NK-92 (cell line): ENCODE results near the gene PAX5.
"Not testable (repeated sequence)": the region's sequence is repeated elsewhere in the genome, so short reads cannot be mapped to it uniquely, and the experiment has no call there.

Experiments
- DNase-seq: peaks from one replicate; lab custom pipeline; 2025; ENCODE audit not compliant: unreplicated experiment; lab: John Stamatoyannopoulos, UW

The PAX5 gene

DNA sequence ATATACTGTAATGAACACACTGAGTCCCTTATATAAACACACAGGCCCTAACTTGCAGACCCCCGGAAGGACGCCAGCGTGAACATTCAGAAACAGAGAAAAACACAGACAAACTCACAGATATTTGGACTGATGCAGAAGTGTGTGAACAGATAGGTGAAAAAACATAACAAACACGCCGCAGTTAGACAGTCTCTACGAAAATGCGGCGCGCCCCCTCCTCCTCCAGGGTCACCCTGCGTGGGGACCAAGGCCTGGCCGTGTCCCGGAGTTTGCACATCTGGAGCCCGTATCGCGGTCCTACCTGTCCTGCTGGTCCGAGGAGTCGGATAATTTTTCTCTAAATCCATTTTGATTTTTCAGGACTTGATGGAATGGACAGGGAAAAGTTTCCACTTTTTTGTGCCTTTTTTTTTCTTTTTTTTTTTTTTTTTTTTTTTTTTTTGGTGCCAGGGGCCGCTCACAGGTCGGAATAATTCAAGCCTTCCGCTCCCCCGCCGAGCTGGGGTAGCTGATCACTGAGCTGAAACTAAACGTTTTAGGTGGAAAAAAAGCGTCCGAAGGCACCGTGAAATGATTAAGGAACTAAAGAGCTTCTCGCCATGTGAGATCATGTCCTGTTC is at the start of gene PAX5:
Gene PAX5, minus strand, starts transcription at position 587 of the 623 bp plus-strand sequence. Its CDS starts 237 bp downstream, at position 350.
- no peak for DNase-seq

GRCh38 chr9:37083654-37084053 is 49.6 kb upstream of the PAX5 start:
- DNase-seq = no peak

- DNase-seq = no peak
Measured at GRCh38 chr9:37082214-37082765, 48.2 kb upstream of the PAX5 start.

DNA sequence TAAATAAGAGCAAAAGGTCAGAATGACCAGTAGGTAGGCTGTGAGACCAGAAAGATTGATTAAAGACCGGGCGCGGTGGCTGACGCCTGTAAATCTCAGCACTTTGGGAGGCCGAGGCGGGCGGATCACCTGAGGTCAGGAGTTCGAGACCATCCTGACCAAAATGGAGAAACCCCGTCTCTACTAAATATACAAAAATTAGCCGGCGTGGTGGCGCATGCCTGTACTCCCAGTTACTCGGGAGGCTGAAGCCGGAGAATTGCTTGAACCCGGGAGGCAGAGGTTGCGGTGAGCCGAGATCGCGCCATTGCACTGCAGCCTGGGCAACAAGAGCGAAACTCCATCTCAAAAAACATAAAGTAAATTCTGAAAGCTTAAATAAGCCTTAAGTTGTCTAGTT is 47.4 kb upstream of the PAX5 start:
- not testable (repeated sequence) for DNase-seq

DNA sequence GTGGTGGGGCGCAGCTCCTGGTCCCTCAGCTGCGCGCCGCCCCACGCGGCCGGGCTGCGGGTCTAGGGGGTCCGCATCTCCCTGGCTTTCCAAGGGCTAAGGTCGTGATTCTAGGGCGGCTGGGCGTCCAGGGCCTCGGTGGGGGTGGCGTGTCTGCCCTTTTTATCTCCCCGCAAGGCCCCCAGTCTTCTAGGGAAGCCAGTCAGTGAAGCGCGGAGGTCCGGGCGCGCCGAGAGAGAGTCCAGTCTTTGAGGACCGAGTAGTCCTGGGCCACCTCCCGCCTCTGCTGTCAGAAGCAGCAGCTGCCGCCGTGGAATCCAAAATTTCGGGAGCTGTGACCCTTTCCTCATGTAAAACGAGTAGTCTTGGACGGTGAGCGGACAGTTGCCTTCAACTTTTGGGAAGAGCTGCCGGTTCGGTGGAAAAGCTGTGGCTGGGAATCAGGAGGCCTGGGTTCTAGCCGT is 46.1 kb upstream of the PAX5 start:
- not testable (repeated sequence) for DNase-seq

DNA sequence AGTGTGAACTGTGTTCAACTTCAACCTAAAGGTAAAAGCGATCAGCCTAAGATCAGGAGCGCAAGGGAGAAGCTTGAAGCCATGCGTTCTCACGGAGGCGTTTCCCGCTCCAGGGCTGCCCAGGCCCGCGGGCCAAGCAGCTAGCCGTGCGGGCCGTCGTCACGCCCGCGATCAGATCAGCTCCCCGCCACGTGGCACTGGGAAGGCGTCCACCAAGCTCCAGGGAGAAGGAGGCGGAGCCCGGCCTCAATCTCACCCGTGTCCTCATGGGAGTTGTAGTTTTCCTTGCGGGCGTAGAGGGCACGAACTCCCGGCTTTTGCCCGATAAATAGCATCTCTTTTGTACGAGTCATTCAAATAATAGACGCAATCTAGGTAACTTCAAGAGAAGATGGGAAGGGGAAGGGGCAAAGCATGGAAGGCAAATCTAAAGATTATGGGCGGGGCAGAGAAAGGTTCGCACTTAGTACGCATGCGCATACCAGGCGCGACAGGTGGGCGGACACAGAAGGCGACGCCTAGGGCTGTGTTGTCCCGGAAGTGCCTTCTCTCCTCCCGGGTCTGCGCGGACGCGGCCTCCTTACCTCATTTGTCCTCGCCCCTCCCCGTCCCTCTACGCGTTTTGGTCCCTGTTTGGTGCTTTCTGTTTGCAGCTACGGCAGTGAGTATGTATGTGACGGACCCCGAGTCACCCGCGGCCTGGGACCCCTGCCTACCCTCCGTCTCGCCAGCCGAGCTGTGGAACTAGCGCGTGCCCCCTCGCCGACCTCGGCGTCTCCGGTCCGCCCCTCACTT is 45.5 kb upstream of the PAX5 start:
- DNase-seq = peak; percentile 57

GRCh38 chr9:37074790-37075189 is 40.7 kb upstream of the PAX5 start:
- not testable (repeated sequence) for DNase-seq

- DNase-seq = no peak
Measured at GRCh38 chr9:37066139-37066725, 32.2 kb upstream of the PAX5 start.

DNA sequence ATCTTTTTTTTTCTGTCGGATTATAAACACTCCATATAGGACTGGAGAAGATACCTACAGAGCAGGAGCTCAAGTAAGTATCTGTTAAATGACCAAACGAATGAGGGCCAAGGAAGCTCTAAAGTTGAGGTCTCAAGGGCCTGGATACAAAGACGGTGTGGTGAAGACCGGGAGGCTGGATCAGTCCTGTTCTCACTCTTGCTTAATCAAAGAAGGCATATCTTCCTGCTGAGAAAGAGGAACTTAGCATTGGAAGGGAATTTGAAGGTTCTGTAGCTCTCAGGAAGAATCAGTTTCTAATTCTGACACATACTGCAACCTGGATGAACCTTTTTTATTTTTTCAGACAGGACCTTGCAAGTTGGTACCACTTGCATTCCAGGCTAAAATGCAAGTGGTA is 28.3 kb upstream of the PAX5 start:
- DNase-seq = no peak

- DNase-seq = no peak
Measured at GRCh38 chr9:37061768-37062167, 27.7 kb upstream of the PAX5 start.

DNA sequence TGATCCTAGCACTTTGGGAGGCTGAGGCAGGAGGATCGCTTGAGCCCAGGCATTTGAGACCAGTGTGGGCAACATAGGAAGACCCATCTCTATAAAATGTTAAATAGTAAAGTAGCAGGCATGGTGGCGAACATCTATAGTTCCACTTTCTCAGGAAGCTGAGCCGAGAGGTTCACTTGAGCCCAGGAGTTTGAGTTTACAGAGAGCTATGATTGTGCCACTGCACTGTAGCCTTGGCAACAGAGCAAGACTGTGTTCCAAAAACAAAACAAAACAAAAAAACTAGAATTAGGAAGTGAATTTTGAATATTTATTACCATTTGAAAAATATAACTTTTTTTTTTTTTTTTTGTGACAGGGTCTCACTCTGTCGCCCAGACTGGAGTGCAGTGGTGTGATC is 26.8 kb upstream of the PAX5 start:
- no peak for DNase-seq

- no peak for DNase-seq
Measured at GRCh38 chr9:37056046-37056920, 22.2 kb upstream of the PAX5 start.

DNA sequence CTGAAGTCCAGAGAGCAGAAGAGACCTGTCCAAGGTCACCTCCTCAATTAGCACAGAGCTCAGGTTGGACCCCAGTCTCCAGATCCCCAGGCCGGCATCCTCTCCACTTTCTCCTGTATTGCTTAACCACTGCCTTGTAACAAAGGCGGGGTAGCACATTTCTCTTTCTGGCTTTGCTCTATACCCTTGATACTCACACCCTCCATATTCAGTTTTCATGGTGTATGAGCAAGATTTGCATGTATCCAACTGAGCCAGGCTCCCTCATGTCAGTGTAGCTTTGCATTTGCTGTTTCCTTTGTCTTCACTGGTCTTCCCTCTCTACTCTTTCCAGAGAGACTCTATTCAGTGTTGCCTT is 20.3 kb upstream of the PAX5 start:
- DNase-seq = not testable (repeated sequence)

DNA sequence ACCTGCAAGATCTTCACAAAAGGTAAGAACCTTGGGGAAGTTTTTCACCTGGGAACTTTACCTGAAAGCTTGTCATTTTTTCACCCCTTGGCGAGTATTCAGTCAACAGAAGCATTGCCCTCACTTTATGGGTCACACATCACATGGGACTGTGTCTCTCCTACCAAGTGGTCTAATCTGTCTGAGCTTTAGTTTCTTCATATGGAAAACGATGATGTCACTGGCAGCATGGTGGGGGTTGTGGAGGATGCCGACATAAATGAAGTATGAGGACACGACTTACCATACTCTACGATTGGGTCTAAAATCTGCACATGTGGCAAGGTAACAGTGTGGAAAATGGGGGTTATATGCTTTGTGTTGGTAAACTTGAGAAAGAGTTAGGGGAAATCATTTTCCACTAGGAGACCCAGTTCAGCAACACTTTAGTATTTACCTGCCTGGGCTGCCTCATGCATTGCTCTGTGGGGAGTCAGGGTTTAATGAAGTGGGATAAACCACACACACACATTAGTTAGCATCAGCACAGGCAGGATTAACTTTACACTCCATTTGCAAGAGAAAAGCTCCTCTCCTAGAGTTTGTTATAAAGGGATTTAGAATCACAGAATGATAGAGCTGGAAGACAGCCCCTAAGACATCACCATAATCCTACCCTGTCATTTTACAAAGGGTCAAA is 19.8 kb upstream of the PAX5 start:
- no peak for DNase-seq

DNA sequence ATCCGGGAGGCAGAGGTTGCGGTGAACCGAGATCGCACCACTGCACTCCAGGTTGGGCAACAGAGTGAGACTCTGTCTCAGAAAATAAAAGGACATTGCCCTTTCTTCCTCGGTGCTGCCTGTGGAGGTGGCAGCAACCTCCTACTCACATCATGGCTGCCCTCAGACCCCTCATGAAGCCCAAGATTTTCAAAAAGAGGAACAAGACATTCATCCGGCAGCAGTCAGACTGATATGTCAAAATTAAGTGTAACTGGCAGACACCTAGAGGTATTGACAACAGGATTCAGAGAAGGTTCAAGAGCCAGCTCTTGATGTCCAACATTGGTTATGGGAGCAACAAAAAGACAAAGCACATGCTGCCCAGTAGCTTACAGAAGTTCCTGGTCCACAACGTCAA is 12.6 kb upstream of the PAX5 start:
- no peak for DNase-seq

GRCh38 chr9:37042421-37042820 is 8.4 kb upstream of the PAX5 start:
- no peak for DNase-seq

- no peak for DNase-seq
Measured at GRCh38 chr9:37040508-37041127, 6.5 kb upstream of the PAX5 start.

- DNase-seq = no peak
Measured at GRCh38 chr9:37038943-37039464, 4.9 kb upstream of the PAX5 start.

GRCh38 chr9:37038302-37038942 is 4.4 kb upstream of the PAX5 start:
- DNase-seq = no peak
